IPS-15b (cell line): ENCODE data around the gene RIMS1.

Source experiments
- H3K27me3 ChIP-seq: one replicate; pipeline ENCODE4 v1.6.1; 2013; ENCODE audit warnings: low read length; ENCODE audit not compliant: control insufficient read depth, insufficient read depth
- H3K36me3 ChIP-seq: one replicate; pipeline ENCODE4 v1.6.1; 2013; ENCODE audit warnings: low read length; ENCODE audit not compliant: control insufficient read depth, insufficient read depth
- H3K4me1 ChIP-seq: one replicate; pipeline ENCODE4 v1.6.1; 2013; ENCODE audit warnings: mild to moderate bottlenecking, low read length; ENCODE audit not compliant: control insufficient read depth, insufficient read depth
- H3K4me3 ChIP-seq: one replicate; pipeline ENCODE4 v1.5.1; 2013; ENCODE audit warnings: low read depth, low read length
- H3K9ac ChIP-seq: one replicate; pipeline ENCODE4 v1.6.1; 2013; ENCODE audit warnings: low read depth, mild to moderate bottlenecking, low read length
- H3K9me3 ChIP-seq: one replicate; pipeline ENCODE4 v1.6.1; 2013; ENCODE audit warnings: mild to moderate bottlenecking, low read length; ENCODE audit not compliant: control insufficient read depth, insufficient read depth

RIMS1 gene, protein sequence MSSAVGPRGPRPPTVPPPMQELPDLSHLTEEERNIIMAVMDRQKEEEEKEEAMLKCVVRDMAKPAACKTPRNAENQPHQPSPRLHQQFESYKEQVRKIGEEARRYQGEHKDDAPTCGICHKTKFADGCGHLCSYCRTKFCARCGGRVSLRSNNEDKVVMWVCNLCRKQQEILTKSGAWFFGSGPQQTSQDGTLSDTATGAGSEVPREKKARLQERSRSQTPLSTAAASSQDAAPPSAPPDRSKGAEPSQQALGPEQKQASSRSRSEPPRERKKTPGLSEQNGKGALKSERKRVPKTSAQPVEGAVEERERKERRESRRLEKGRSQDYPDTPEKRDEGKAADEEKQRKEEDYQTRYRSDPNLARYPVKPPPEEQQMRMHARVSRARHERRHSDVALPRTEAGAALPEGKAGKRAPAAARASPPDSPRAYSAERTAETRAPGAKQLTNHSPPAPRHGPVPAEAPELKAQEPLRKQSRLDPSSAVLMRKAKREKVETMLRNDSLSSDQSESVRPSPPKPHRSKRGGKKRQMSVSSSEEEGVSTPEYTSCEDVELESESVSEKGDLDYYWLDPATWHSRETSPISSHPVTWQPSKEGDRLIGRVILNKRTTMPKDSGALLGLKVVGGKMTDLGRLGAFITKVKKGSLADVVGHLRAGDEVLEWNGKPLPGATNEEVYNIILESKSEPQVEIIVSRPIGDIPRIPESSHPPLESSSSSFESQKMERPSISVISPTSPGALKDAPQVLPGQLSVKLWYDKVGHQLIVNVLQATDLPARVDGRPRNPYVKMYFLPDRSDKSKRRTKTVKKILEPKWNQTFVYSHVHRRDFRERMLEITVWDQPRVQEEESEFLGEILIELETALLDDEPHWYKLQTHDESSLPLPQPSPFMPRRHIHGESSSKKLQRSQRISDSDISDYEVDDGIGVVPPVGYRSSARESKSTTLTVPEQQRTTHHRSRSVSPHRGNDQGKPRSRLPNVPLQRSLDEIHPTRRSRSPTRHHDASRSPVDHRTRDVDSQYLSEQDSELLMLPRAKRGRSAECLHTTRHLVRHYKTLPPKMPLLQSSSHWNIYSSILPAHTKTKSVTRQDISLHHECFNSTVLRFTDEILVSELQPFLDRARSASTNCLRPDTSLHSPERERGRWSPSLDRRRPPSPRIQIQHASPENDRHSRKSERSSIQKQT (N-terminal part only)

DNA sequence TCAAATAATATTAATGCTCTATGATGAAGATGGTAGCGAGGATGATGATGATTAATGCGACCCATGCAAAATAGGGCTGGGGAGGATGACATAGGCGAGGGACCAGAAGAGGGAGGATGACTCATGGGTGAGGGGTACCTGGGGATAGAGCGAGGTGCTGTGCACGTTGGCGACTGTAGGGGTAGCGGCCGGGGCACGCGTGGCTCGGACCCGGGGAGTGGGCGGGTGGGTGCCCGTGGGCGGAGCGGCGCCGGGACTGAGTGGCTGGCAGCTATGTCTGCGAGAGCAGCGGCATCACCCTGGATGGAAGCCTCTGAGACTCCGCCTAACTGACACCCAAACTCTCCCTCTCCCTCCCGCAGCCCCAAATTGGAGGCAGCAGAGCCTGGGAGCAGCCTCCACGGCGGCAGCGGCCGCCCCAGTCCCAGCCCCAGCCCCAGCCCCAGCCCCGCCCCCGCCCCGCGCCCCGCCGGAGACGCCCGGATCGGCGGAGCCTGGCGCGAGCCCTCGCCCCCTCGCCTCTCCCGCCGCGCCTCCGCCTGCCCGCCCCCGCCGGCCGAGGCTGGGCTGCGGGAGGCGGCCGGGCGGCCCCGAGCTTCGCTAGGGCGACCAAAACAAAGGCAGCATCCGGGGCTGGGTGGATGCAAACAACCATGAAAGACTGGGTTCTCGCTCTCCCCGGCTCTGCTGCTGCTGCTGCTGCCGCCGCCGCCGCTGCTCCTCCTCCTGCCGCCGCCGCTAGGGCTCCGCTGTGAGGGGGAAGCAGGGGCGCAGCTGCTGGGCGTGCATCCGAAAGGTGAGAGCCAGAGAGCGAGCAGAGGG lies at the start of gene RIMS1:
Gene RIMS1 (plus strand): TSS at position 367 of the 822 bp plus-strand sequence. CDS start 474 bp downstream, outside the sequence.
- no peaks in the 10 kb centered on the region for H3K4me1 ChIP-seq
- H3K9ac ChIP-seq = no peak within 1 kb of the TSS
- no peaks in the 10 kb centered on the region for H3K36me3 ChIP-seq
- H3K9me3 ChIP-seq = no peaks in the 10 kb centered on the region
- H3K4me3 ChIP-seq = peak within 1 kb of the TSS; percentile 80
- H3K27me3 ChIP-seq = peaks cover 19% of the 10 kb centered on the region

DNA sequence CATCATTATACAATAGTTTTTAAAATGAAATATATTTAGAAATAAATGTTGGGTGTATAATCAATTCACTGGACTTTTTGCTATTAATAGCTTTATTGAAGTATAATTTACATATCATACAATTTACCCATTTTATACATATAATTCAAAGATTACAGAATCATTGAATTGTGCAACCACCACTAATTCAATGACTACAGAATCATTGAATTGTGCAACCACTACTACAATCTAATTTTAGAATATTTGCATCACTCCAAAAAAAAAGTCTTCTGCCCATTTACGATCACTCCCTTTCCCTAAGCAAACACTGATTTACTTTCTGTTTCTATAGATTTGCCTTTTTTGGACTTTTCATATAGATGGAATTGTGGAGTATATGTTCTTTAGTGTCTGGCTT lies 35.1 kb upstream of the RIMS1 start:
- Histone ChIP-seq H3K4me3 (no peak overlapping the region), H3K4me1 (no peaks in the 10 kb centered on the region), H3K36me3 (no peaks in the 10 kb centered on the region), H3K9ac (no peak overlapping the region), H3K27me3 (no peaks in the 10 kb centered on the region), H3K9me3 (no peaks in the 10 kb centered on the region)

DNA sequence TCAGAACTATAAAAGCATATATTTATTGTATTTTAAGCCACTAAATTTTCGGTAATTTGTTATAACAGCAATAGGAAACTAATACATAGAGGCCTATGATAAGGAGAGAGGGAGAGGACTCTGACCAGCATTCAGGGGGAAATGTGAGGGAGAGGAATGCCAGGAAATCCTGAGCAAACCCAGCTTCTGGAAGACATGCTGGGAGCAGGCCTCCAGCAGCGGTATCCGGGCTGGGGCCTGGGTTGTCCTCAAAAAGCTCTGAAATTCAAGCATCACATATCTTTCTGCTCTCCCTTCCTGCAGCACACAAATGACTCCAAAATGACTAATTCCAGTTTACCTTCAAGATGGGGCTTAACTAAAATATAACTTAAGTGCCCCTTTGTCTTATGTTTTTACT lies 33.4 kb upstream of the RIMS1 start:
- H3K27me3 ChIP-seq = no peaks in the 10 kb centered on the region
- no peak overlapping the region for H3K9ac ChIP-seq
- H3K4me1 ChIP-seq = no peaks in the 10 kb centered on the region
- no peaks in the 10 kb centered on the region for H3K36me3 ChIP-seq
- no peak overlapping the region for H3K4me3 ChIP-seq
- no peaks in the 10 kb centered on the region for H3K9me3 ChIP-seq

DNA sequence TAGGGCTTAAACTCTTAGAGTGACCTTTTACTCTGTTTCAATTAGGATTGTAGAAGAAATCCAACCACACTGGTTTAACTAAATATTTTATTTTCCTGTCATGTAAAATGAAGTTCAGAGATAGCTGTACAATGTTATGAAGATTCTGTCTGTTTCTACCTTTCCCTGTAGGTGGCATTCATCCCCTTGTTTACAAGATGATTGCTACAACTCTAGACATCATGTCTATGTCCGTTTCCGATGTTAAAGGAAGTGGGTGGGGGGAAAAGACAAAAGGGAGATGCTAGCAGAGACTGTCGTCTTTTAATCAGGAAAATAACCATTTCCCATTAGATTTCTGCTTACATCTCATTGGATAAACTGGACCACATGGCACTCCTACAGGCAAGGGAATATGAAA lies 30.9 kb upstream of the RIMS1 start:
- no peaks in the 10 kb centered on the region for H3K9me3 ChIP-seq
- H3K4me1 ChIP-seq = no peaks in the 10 kb centered on the region
- no peaks in the 10 kb centered on the region for H3K27me3 ChIP-seq
- H3K36me3 ChIP-seq = no peaks in the 10 kb centered on the region
- no peak overlapping the region for H3K4me3 ChIP-seq
- no peak overlapping the region for H3K9ac ChIP-seq

DNA sequence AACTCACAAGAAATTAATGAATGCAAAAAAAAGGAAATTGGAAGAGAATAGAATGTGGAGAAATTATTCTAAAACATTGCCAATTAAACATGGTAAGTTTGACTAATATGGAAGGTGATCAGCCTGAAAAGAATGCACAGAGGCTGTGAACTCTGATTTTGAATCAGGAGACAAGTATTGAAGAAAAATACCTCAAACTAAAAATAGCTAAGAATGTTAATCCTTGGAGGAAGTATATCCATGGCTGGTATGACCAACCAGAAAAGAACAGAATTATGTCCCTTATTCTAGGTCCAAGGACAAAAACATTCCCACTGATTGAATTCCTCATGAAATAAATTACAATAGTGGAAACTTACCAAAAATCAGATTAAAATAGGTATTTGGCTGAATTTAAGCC lies 7.3 kb upstream of the RIMS1 start:
- no peaks in the 10 kb centered on the region for H3K27me3 ChIP-seq
- H3K9ac ChIP-seq = no peak overlapping the region
- no peaks in the 10 kb centered on the region for H3K9me3 ChIP-seq
- H3K36me3 ChIP-seq = no peaks in the 10 kb centered on the region
- H3K4me3 ChIP-seq = no peak overlapping the region
- no peaks in the 10 kb centered on the region for H3K4me1 ChIP-seq

DNA sequence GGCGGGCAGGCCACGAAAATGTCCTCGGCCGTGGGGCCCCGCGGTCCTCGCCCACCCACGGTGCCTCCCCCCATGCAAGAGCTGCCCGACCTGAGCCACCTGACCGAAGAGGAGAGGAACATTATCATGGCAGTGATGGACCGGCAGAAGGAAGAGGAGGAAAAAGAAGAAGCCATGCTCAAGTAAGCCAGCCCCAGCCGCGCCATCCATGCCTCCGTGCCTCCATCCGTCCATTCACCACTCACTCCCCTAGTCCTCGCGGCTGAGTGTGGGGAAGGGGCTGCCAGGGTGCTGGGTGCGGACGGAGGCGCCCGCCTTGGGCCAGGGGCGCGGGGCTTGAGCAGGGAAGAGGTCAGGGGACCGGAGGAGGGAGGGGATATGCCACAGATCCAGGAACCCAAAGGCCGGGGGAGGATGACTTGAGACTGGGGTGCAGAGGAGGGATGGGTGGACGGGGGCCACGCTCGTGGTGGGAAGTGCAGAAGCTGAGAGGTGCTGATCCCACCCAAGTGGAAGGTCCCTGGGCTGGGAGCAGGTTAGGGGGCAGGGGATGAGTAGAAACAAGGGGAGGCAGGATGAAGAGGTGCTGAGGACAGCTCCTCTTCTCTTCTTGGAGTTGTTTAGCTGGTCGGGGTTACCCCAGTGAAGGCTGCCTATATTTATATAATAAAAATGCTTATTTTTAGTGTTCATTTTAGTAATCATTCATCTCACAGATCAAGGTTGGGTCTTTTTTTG lies 825 bp downstream of the RIMS1 start:
- Histone ChIP-seq H3K27me3 (peaks cover 19% of the 10 kb centered on the region), H3K36me3 (no peaks in the 10 kb centered on the region), H3K4me3 (peak overlapping the region; percentile 80), H3K4me1 (no peaks in the 10 kb centered on the region), H3K9ac (no peak overlapping the region), H3K9me3 (no peaks in the 10 kb centered on the region)

DNA sequence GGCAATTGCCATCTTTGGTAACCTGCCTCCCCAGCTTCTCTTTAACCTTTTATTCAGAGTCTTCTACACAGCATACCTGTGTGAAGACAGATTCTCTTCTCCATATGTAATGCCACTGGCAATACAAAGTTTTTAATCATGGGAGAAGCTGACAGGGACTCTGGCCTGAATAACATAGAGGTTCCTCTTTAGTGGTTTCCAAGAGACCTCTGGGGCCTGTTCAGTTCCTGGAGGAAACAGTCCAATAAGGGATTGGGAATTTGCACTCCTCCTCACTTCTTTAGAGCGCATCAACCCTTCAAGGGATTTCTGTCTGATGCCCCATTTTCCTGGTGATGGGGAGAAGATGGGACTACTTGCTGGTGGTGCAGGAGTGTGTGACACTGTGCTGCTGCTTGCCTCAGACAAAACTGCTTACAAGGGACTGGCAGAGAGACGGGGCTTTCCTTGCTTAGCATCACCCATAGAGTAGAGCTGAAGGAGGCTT lies 1.4 kb downstream of the RIMS1 start:
- Histone ChIP-seq H3K4me1 (no peaks in the 10 kb centered on the region), H3K36me3 (no peaks in the 10 kb centered on the region), H3K4me3 (no peak overlapping the region), H3K9ac (no peak overlapping the region), H3K9me3 (no peaks in the 10 kb centered on the region), H3K27me3 (peaks cover 19% of the 10 kb centered on the region)

DNA sequence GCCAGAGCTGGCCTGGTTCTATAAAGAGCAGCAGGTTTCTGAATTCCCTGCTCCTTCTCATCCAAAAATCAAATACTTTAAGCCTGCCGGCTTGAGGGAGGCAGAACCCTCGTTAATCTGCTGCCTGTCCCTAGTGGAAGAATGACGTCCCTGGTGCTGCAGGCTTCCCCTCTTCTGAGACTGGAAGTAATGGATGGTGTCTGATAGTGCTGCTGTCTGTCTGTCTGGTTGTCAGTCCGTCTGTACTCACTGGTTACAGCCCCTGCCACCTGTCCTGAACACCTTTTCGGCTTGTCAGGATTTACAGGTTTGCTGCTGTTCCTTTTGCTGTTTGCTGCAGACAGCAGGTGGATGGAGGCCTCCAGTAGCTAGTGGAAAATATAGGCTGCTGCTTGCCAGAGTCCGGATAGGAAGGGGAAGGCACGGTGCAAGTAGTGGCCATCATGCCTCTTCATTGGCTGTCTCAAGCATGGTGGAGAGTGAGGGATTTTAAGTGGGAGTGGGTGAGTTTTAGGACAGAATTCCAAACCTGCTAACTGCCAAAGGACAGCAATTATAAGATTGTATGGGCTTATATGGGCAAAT lies 2.5 kb downstream of the RIMS1 start:
- H3K36me3 ChIP-seq = no peaks in the 10 kb centered on the region
- peaks cover 19% of the 10 kb centered on the region for H3K27me3 ChIP-seq
- H3K9me3 ChIP-seq = no peaks in the 10 kb centered on the region
- H3K9ac ChIP-seq = no peak overlapping the region
- no peak overlapping the region for H3K4me3 ChIP-seq
- no peaks in the 10 kb centered on the region for H3K4me1 ChIP-seq

DNA sequence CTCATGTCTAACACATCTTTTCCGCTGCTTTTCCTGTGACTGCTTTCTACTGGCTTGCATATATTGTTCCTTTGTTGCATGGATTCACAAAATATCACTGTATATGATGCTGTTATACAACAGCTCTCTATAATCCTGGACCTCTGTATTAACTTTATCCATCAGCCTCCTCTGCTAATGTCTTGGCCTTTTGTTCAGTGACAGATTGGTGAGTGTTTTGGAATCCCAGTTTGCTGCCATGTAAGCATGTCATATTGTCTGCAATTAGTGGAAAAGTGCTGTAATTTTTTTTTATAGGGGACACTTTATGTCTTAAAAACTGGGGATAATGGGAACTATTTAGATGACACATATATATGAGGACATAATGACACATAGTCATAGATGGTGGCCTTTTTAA lies 3.0 kb downstream of the RIMS1 start:
- Histone ChIP-seq H3K36me3 (no peaks in the 10 kb centered on the region), H3K4me1 (no peaks in the 10 kb centered on the region), H3K4me3 (no peak overlapping the region), H3K9ac (no peak overlapping the region), H3K9me3 (no peaks in the 10 kb centered on the region), H3K27me3 (peaks cover 19% of the 10 kb centered on the region)

DNA sequence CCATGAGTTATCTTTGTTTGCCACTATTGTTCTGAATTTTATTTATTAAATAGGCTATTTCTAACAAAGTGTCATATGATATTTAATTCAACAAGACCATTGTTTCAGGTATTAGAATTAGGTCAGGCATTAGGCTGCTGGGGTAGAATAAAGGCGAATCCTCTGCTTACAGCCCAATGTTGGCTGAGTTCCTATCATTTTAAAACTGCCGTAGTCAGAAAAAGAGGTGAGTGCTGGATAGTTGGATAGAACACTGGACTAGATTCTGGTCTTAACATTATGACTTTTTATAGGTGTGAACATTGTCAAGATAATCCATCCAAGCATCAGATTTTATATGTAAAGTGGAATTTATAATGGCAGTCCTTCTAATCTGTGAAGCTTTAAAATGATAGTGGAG lies 6.3 kb downstream of the RIMS1 start:
- Histone ChIP-seq H3K4me3 (no peak overlapping the region), H3K9ac (no peak overlapping the region), H3K36me3 (no peaks in the 10 kb centered on the region), H3K27me3 (peaks cover 9% of the 10 kb centered on the region), H3K4me1 (no peaks in the 10 kb centered on the region), H3K9me3 (no peaks in the 10 kb centered on the region)
